Stomach (tissue), 4 donors: ENCODE results near the gene ANAPC7.

Experiments
- CTCF ChIP-seq, 7 experiments: fragments of 450-650 bp in 4 of 7; fragments of 200-600 bp in 3 of 7; sonication (generic) in 3 of 7; IDR thresholded peaks; one replicate each; pipeline ENCODE4 v1.5.1; 2016 to 2019; ENCODE audit warnings: antibody characterized with exemption in 7 of 7, control low read depth in 2 of 7, mild to moderate bottlenecking in 1 of 7
- POLR2A ChIP-seq, 4 donors: fragments of 450-650 bp; IDR thresholded peaks; one replicate each; pipeline ENCODE4 v1.6.1; 2016; ENCODE audit warnings: antibody characterized with exemption in 4 of 4, control low read depth in 2 of 4, mild to moderate bottlenecking in 1 of 4, moderate library complexity in 1 of 4
- POLR2AphosphoS5 ChIP-seq, 3 donors: sonication (generic); formaldehyde crosslinking; IDR thresholded peaks; one replicate each; pipeline ENCODE4 v1.6.1; 2016; ENCODE audit warnings: antibody characterized with exemption in 3 of 3

- TF ChIP-seq CTCF (IDR thresholded peaks at IDR 0.05) (no peak), POLR2A (IDR thresholded peaks at IDR 0.05) (no peak), POLR2AphosphoS5 (IDR thresholded peaks at IDR 0.05) (no peak)
Observed at GRCh38 chr12:110343736-110344555, 59.6 kb downstream of the ANAPC7 start.
